Measurements from ENCODE around the gene ASXL1.

- no peak for TF ChIP-seq EZH2 (IDR thresholded peaks at IDR 0.05; ENCODE audit: borderline replicate concordance, low read length)
- TF ChIP-seq, protein P1, sequence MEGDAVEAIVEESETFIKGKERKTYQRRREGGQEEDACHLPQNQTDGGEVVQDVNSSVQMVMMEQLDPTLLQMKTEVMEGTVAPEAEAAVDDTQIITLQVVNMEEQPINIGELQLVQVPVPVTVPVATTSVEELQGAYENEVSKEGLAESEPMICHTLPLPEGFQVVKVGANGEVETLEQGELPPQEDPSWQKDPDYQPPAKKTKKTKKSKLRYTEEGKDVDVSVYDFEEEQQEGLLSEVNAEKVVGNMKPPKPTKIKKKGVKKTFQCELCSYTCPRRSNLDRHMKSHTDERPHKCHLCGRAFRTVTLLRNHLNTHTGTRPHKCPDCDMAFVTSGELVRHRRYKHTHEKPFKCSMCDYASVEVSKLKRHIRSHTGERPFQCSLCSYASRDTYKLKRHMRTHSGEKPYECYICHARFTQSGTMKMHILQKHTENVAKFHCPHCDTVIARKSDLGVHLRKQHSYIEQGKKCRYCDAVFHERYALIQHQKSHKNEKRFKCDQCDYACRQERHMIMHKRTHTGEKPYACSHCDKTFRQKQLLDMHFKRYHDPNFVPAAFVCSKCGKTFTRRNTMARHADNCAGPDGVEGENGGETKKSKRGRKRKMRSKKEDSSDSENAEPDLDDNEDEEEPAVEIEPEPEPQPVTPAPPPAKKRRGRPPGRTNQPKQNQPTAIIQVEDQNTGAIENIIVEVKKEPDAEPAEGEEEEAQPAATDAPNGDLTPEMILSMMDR (conservative IDR thresholded peaks at IDR 0.05 in 1 of 2, IDR thresholded peaks at IDR 0.05 in 1 of 2; ENCODE audit: extremely low read depth in 1 of 2, insufficient read depth in 1 of 2, low read depth in 1 of 2, low read length in 2 of 2), result no peak
These were observed 426 bp downstream of the ASXL1 start for GRCh38 chr20:32358632-32358882.

Data from mammary epithelial cell (primary cell).